ENCODE results near the gene RAP1GDS1. TPM values are rescaled to one million over a fixed set of nuclear protein-coding genes. Genes with fewer than 3 reads are reported as not detected.
A peak's percentile ranks its signal among the peaks of the same experiment; 100 is the strongest.
"Not testable (repeated sequence)": the region's sequence is repeated elsewhere in the genome, so short reads cannot be mapped to it uniquely, and the experiment has no call there.

RAP1GDS1 gene
- total RNA-seq, 2 experiments from 2014 or later: 58.2 to 64.5 TPM

DNA sequence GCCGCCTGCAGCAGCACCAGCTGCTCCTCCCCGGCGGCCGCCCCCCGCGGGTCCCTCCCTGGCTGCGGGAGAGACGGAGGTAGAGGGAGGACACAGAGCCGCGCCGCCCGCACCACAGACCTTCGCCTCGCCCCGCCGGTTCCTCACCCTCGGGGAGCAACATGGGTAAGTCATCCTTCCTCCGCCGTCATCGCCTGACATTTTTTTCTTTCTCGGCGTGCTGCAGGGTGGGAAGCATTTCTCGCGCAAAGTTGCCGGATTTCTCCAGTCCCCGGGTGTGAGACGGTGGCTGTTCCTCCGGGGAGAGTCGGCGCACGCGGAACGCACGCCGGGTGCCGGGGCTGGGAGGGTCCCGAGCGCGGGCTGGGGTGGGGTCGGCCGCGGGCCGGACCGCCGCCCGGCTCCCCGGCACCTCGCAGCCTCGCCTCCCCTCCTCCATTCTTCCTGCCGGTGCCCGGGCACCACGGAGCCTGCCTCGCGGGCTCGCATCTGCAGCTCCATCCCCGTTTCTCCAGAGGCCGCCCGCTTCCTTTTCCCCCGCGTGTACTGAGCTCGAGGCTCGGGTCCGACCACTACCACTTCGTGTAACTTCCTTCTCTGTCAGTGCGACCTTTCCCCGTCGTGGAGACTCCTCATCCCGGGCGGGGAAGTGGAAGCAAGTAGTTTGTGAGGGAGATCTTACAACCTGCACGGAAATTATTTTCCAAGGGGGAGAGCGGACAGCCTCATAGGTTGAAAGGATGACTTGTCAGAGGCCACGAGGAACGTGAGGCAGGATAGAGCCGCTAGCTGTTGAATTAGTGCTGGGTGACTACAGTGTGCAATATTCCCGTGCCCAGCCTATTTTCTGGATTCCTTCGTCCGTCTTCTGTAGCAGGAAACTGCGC lies 464 bp downstream of the RAP1GDS1 start:
- H3K9me3 Mint-ChIP-seq: peaks cover 1% of the 10 kb centered on the region
- H3K27me3 Mint-ChIP-seq: no peaks in the 10 kb centered on the region
- peak overlapping the region; percentile 96 for H3K4me3 Mint-ChIP-seq
- POLR2A ChIA-PET: interaction anchor here (0.6 to 3.2 kb wide), 17 partner anchors 9 to 827 kb away, joined by 3 to 27 read pairs (median 4); partner anchors contain the start of genes ADH5, EIF4E, METAP1 and STPG2
- H3K4me1 Mint-ChIP-seq: peaks cover 35% of the 10 kb centered on the region
- peaks cover 22% of the 10 kb centered on the region for H3K36me3 Mint-ChIP-seq
- DNase-seq (no peak), ATAC-seq (ENCODE audit: low read depth) (peak; percentile 61)
- H3K27ac Mint-ChIP-seq: peak overlapping the region; percentile 97

DNA sequence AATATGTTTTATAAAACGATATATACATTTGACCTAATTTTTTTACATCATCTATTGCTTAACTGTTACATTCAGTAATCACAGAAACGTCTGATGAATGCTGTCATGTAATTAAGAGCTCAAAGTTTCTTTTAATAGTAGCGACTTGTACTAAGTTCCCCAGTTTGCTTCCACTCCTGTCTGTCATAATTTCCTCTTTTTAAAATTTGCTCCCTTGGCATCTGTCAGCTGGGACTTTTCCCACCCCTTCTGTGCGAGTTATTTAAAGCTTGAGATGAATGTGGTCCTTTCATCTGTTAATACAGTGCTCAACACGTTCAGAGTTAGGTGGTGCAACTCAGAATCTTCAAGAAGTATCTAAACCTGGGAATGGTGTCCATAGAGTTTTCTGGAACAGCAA lies 1.2 kb downstream of the RAP1GDS1 start:
- H3K27me3 Mint-ChIP-seq: no peaks in the 10 kb centered on the region
- H3K4me3 Mint-ChIP-seq: peak overlapping the region; percentile 96
- peaks cover 37% of the 10 kb centered on the region for H3K4me1 Mint-ChIP-seq
- peaks cover 27% of the 10 kb centered on the region for H3K36me3 Mint-ChIP-seq
- no peak for DNase-seq
- POLR2A ChIA-PET: interaction anchor here (0.7 to 3.2 kb wide), 5 partner anchors 12 to 733 kb away, joined by 3 to 27 read pairs (median 9); partner anchors contain the start of genes METAP1 and STPG2
- no peak for ATAC-seq (ENCODE audit: low read depth)
- H3K27ac Mint-ChIP-seq: peak overlapping the region; percentile 97
- H3K9me3 Mint-ChIP-seq: peaks cover 5% of the 10 kb centered on the region

DNA sequence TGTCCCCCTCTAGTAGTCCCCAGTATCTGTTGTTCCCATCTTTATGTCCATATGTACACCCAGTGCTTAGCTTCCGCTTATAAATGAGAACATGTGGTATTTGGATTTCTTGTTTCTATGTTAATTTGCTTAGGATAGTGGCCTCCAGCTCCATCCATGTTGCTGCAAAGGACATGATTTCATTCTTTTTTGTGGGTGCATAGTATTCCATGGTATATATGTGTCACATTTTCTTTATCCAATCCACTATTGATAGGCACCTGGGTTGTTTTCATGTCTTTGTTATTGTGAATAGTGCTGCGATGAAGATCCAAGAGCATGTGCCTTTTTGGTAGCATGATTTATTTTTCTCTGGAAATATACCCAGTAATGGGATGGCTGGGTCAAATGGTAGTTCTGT lies 6.3 kb downstream of the RAP1GDS1 start:
- Mint-ChIP-seq H3K9me3 (peaks cover 15% of the 10 kb centered on the region), H3K36me3 (peaks cover 54% of the 10 kb centered on the region), H3K27ac (no peak overlapping the region), H3K27me3 (no peaks in the 10 kb centered on the region), H3K4me3 (no peak overlapping the region), H3K4me1 (peaks cover 26% of the 10 kb centered on the region)
- ATAC-seq (ENCODE audit: low read depth) (no peak), DNase-seq (no peak)
- POLR2A ChIA-PET: no interaction called here

GRCh38 chr4:98275145-98275544 lies 14.0 kb downstream of the RAP1GDS1 start:
- Mint-ChIP-seq H3K36me3 (peaks cover 58% of the 10 kb centered on the region), H3K27me3 (no peaks in the 10 kb centered on the region), H3K4me1 (peaks cover 8% of the 10 kb centered on the region), H3K9me3 (peaks cover 22% of the 10 kb centered on the region), H3K27ac (no peak overlapping the region), H3K4me3 (no peak overlapping the region)
- DNase-seq (no peak), ATAC-seq (ENCODE audit: low read depth) (no peak)
- POLR2A ChIA-PET: no interaction called here

DNA sequence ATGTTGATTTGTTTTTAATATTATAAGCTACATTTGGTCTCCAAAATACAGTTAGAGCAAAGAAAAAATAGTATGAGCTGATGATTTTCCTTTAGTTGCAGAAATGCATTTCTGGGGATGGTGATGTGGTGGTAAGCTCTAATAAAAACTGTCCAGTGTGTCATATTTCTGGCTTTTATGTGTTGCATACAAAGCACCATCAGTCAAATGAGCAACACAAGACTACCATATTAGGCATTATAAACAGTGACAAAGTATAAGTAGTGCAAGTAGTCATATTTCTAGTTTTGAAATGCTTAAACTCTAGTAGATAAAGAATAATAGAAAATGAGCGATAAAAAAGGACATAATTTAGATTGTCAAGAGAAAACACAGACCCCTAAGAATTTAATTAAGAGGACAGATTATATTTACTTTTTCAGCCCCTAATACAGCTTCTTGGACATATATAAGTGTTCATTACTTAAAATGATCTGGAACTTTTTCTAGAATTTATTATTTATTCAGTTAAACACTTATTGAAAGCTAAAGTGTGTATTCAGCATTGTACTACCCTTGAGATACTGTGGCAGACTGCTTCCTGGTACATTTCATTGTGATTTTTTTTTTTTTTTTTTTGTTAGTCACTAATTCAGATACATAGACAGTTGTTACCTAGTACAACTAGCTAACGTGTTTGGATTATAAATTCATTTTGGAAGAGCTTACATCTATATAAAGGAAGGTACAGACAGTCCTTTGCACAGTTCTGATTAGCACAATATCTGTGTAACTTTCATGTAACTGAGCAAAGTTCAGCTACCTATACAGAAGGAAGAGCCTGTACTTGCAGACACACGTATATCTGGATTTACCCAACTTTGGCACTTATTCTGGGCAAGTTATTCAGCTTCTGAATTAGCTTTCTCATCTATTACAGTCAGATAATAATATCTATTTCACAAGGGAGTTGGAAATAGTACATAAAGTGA lies 22.3 kb downstream of the RAP1GDS1 start:
- Mint-ChIP-seq H3K9me3 (peaks cover 13% of the 10 kb centered on the region), H3K4me3 (no peak overlapping the region), H3K36me3 (peaks cover 30% of the 10 kb centered on the region), H3K27ac (no peak overlapping the region), H3K4me1 (peaks cover 24% of the 10 kb centered on the region), H3K27me3 (no peaks in the 10 kb centered on the region)
- POLR2A ChIA-PET: no interaction called here
- DNase-seq: no peak
- no peak for ATAC-seq (ENCODE audit: low read depth)

DNA sequence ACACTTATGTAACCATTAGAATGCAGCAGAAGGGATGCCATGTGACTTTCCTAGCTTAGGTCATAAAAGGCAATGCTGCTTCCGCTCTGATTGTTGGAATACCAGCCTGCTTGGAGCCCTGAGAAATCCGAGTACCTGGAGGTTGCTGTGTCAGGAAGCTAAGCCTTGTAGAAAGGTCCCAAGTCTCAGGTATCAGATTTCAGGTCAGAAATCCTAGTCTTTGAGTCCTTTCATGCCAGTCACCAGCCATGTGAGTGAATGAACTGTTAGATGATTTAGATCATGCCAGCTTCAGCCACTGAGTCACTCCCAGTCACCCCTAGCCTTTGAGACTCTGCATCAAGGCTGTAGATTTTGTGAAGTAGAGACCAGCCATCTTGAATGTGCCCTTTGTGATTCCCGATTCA lies 23.5 kb downstream of the RAP1GDS1 start:
- H3K4me3 Mint-ChIP-seq: no peak overlapping the region
- no peak for ATAC-seq (ENCODE audit: low read depth)
- POLR2A ChIA-PET: no interaction called here
- H3K9me3 Mint-ChIP-seq: peaks cover 11% of the 10 kb centered on the region
- no peaks in the 10 kb centered on the region for H3K27me3 Mint-ChIP-seq
- peaks cover 31% of the 10 kb centered on the region for H3K36me3 Mint-ChIP-seq
- DNase-seq: no peak
- H3K4me1 Mint-ChIP-seq: peaks cover 33% of the 10 kb centered on the region
- H3K27ac Mint-ChIP-seq: no peak overlapping the region

- no peak for ATAC-seq (ENCODE audit: low read depth)
Measured at GRCh38 chr4:98285676-98286075, 24.5 kb downstream of the RAP1GDS1 start.

GRCh38 chr4:98287328-98287727 lies 26.1 kb downstream of the RAP1GDS1 start:
- Mint-ChIP-seq H3K4me3 (no peak overlapping the region), H3K27me3 (no peaks in the 10 kb centered on the region), H3K36me3 (peaks cover 17% of the 10 kb centered on the region), H3K27ac (no peak overlapping the region), H3K4me1 (peaks cover 37% of the 10 kb centered on the region), H3K9me3 (peaks cover 2% of the 10 kb centered on the region)
- DNase-seq (no peak), ATAC-seq (ENCODE audit: low read depth) (no peak)
- POLR2A ChIA-PET: no interaction called here

More at GRCh38 chr4:98285676-98286075, 24.5 kb downstream of the RAP1GDS1 start:
- Mint-ChIP-seq H3K4me3 (no peak overlapping the region), H3K36me3 (peaks cover 28% of the 10 kb centered on the region), H3K4me1 (peaks cover 38% of the 10 kb centered on the region), H3K27me3 (no peaks in the 10 kb centered on the region), H3K9me3 (peaks cover 8% of the 10 kb centered on the region), H3K27ac (no peak overlapping the region)
- POLR2A ChIA-PET: no interaction called here
- DNase-seq: no peak

DNA sequence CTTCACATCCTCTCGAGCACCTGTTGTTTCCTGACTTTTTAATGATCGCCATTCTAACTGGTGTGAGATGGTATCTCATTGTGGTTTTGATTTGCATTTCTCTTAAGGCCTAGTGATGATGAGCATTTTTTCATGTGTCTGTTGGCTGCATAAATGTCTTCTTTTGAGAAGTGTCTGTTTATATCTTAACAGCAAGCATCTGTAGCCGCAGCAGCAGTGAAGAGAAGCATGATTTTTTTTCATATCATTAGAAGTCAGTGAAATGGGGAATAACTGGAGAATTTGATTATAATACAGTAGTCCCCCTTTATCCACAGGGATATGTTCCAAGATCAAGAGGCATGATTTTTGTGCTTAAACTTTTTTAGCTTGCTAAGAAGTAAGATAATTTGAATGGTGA lies 27.5 kb downstream of the RAP1GDS1 start:
- not testable (repeated sequence) for ATAC-seq (ENCODE audit: low read depth); H3K9me3 Mint-ChIP-seq; DNase-seq; H3K27me3 Mint-ChIP-seq
- Mint-ChIP-seq H3K36me3 (peaks cover 16% of the 10 kb centered on the region), H3K4me1 (peaks cover 31% of the 10 kb centered on the region), H3K27ac (peak overlapping the region; percentile 76), H3K4me3 (peak overlapping the region; percentile 70)
- POLR2A ChIA-PET: interaction anchor here (1.5 kb wide), 1 partner anchor 28 kb away, joined by 10 read pairs; the partner anchor contains the start of gene RAP1GDS1

DNA sequence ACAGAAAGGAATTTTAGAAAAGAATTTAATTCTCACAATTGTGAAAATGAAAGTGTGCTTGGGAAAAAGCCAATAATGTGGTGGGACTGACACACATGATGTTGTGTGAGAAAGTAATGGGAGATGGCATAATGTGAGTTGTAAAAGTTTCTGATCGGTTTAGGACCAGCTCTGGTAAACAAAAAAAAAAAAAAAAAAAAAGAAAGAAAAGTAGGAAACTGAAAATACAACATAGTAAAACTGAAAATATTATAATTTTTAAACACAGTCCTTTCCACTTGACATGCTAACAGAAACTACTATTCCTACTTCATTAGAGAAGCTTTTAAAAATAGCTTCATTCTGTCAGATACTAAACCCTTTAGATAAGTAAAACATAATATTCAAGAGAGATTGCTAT lies 28.2 kb downstream of the RAP1GDS1 start:
- Mint-ChIP-seq H3K4me3 (peak overlapping the region; percentile 60), H3K27ac (peak overlapping the region; percentile 52), H3K9me3 (no peaks in the 10 kb centered on the region), H3K27me3 (no peaks in the 10 kb centered on the region), H3K4me1 (peaks cover 30% of the 10 kb centered on the region), H3K36me3 (peaks cover 20% of the 10 kb centered on the region)
- ATAC-seq (ENCODE audit: low read depth): no peak
- POLR2A ChIA-PET: interaction anchor here (0.7 to 1.5 kb wide), 2 partner anchors 29 to 640 kb away, joined by 7 to 10 read pairs; partner anchors contain the start of gene RAP1GDS1
- DNase-seq: no peak

- Mint-ChIP-seq H3K27ac (no peak overlapping the region), H3K4me3 (no peak overlapping the region), H3K9me3 (no peaks in the 10 kb centered on the region), H3K4me1 (peaks cover 27% of the 10 kb centered on the region), H3K36me3 (peaks cover 27% of the 10 kb centered on the region), H3K27me3 (no peaks in the 10 kb centered on the region)
- DNase-seq (no peak), ATAC-seq (ENCODE audit: low read depth) (no peak)
- POLR2A ChIA-PET: interaction anchor here (1.5 kb wide), 1 partner anchor 30 kb away, joined by 10 read pairs; the partner anchor contains the start of gene RAP1GDS1
Measured at GRCh38 chr4:98290511-98290910, 29.3 kb downstream of the RAP1GDS1 start.

- H3K27ac Mint-ChIP-seq: no peak overlapping the region
- peaks cover 32% of the 10 kb centered on the region for H3K4me1 Mint-ChIP-seq
- H3K9me3 Mint-ChIP-seq: no peaks in the 10 kb centered on the region
- ATAC-seq (ENCODE audit: low read depth) (no peak), DNase-seq (no peak)
- no peak overlapping the region for H3K4me3 Mint-ChIP-seq
- H3K27me3 Mint-ChIP-seq: no peaks in the 10 kb centered on the region
- POLR2A ChIA-PET: interaction anchor here (0.9 to 1.1 kb wide), 2 partner anchors 31 to 32 kb away, joined by 3 to 4 read pairs; partner anchors contain the start of gene RAP1GDS1
- H3K36me3 Mint-ChIP-seq: peaks cover 36% of the 10 kb centered on the region
Measured at GRCh38 chr4:98293104-98293887, 32.1 kb downstream of the RAP1GDS1 start.
